GM10266 (cell line): ENCODE results near the gene COX19.

Source experiments
- DNase-seq: peaks from one replicate; pipeline ENCODE4 v3.0.0; 2012; ENCODE audit errors: extremely low spot score
- TF ChIP-seq, protein P1 (sequence below): IDR thresholded peaks from 2 replicates; pipeline ENCODE4 v1.5.1; 2012; ENCODE audit warnings: mild to moderate bottlenecking, low read depth; ENCODE audit not compliant: control insufficient read depth, insufficient read depth; ENCODE audit errors: missing control alignments

The COX19 gene

DNA sequence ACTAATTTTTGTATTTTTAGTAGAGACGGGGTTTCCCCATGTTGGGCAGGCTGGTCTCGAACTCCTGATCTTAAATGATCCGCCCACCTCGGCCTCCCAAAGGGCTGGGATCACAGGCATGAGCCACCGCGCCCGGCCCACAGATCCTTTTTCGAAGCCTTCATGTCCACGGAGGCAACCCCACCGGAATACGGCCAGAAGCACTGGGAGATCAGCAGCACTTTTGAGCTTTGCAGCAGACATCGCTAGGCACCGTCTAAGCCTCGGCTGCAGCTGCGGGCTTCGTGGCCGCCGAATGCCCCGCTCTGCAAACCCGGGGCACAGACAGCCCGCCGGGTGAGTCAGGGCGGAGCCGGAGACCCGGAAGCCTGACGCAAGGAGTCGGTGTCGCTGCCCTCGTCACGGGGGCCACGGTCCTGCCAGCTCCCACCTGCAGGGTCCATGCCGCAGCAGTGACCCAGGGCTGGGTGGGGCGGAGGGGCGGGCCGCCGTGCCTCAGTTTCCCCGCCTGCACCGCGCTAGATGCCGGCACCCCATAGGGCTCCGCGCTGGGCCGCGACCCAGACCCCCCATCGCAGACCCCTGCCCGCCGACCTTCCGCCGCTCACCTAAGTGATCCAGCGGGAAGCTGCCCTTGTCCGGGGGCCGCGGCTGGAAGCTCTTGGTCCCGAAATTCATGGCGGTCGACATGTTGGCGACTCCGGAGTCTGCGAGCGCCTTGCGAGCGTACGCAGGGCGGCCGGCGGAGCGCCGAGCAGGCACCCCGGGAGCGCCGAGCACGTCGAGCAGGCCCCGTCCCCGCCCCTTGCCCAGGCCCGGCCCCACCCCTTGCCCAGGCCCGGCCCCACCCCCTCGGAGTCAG, at the start of gene COX19:
Gene COX19, minus strand, starts transcription at position 730 of the 862 bp plus-strand sequence. Its CDS starts 40 bp downstream, at position 690.
- TF ChIP-seq, protein P1, sequence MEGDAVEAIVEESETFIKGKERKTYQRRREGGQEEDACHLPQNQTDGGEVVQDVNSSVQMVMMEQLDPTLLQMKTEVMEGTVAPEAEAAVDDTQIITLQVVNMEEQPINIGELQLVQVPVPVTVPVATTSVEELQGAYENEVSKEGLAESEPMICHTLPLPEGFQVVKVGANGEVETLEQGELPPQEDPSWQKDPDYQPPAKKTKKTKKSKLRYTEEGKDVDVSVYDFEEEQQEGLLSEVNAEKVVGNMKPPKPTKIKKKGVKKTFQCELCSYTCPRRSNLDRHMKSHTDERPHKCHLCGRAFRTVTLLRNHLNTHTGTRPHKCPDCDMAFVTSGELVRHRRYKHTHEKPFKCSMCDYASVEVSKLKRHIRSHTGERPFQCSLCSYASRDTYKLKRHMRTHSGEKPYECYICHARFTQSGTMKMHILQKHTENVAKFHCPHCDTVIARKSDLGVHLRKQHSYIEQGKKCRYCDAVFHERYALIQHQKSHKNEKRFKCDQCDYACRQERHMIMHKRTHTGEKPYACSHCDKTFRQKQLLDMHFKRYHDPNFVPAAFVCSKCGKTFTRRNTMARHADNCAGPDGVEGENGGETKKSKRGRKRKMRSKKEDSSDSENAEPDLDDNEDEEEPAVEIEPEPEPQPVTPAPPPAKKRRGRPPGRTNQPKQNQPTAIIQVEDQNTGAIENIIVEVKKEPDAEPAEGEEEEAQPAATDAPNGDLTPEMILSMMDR, result no peak
- peak; percentile 97 for DNase-seq

- TF ChIP-seq, protein P1, result no peak
- DNase-seq, result peak; percentile 92
Observed at GRCh38 chr7:1024331-1024841, 49.0 kb upstream of the COX19 start.

DNA sequence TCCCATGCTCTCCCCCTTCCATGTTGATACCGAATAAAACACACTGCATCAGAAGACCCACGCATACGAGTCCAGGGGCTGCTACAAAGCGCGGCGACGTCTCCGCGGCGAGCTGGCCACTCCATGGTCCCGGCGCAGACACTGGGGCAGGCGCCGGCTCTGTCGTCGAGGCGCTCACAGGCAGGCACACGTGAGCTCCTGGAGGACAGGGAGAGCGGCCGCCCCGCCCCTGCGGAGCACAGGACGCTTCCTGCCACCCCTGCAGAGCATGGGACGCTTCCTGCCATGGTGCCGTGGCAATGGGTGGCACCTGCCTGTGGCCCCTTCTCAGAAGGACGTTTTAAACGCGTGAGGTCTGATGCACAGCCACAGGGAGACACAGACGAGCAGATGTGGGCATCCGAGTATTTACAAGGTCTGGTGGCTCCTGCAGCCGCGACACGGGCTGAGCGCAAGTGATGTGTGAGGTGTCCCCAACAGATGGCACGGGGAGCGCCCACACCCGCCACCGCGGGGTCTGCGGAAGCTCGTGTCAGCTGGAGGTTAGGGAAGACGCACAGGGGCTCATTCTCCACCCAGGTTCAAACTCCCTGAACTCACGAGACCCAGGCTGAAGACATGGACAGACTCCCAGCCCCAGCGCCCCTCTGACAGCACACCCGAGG, 47.6 kb upstream of the COX19 start:
- TF ChIP-seq, protein P1, result no peak
- no peak for DNase-seq

DNA sequence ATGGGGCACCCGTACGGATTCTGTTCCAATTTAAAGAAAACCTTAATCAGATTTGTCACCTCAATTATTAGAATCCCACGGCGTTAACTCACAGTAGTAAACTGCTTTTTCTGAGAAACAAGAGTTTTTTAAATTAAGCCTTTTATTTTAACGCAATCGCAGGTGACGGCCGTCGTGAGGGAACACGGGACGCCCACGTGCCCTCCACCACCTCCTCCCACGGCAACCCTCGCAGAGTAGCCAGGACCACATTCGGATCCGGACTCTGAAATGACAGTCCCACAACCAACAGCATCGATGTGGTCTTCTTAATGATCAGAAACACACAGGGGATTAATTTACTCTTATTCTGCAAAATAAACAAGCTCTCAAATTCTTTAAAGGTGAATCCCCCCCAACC, 47.0 kb upstream of the COX19 start:
- TF ChIP-seq, protein P1, result no peak
- no peak for DNase-seq

DNA sequence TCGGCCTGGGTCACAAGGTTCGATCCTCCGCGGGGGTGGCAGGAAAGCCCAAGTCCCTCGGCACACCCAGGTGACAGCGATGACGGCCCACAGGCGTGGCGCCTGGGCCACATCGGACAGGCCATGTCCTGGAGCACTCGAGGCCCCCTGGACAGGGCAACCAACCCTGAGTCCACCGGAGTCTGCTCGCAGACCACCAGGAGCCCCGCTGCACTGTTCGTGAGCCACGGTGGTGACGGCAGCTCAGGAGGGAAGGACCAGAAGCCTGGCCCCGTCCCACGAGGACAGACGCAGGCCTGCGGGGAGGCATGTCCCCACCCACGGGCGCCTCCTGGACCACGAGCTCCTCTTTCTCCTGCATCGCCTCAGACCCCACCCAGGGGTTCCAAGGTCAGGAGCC, 46.6 kb upstream of the COX19 start:
- DNase-seq, result no peak
- TF ChIP-seq, protein P1, result no peak

- TF ChIP-seq, protein P1, result no peak
- no peak for DNase-seq
Observed at GRCh38 chr7:1021366-1021765, 46.0 kb upstream of the COX19 start.
